Upper lobe of right lung (tissue), 1 donor: ENCODE results near the gene IRAK2. TPM values are rescaled to one million over a fixed set of nuclear protein-coding genes. Genes with fewer than 3 reads are reported as not detected.

Experiments
- ATAC-seq: fragments of 200-7000 bp; cut with Tn5 transposase; one replicate; pipeline ENCODE4 v1.9.1; 2020; ENCODE audit warnings: mild to moderate bottlenecking, moderate library complexity
- DNase-seq: peaks from one replicate; pipeline ENCODE4 v3.0.0-alpha.2; 2020
- H3K27ac ChIP-seq: fragments of 200-600 bp; one replicate; pipeline ENCODE4 v1.8.0; 2022
- H3K27me3 ChIP-seq: fragments of 200-600 bp; one replicate; pipeline ENCODE4 v1.8.0; 2022; ENCODE audit warnings: mild to moderate bottlenecking
- H3K36me3 ChIP-seq: fragments of 200-600 bp; one replicate; pipeline ENCODE4 v1.8.0; 2022
- H3K4me1 ChIP-seq: fragments of 200-600 bp; one replicate; pipeline ENCODE4 v1.8.0; 2022
- H3K4me3 ChIP-seq: fragments of 200-600 bp; one replicate; pipeline ENCODE4 v1.8.0; 2022; ENCODE audit warnings: mild to moderate bottlenecking
- H3K9me3 ChIP-seq: fragments of 200-600 bp; one replicate; pipeline ENCODE4 v1.8.0; 2022
- intact Hi-C: fragments of 100-400 bp; cut with DNase I; formaldehyde crosslinking; loops from one replicate; pipeline ENCODE4 v1.11.0; 2022
- total RNA-seq: library from RNA; stranded (reverse); fragmentation: NEBNext Ultra II Directional; extraction: Animal tissue kit (Norgen Biotek cat#: 25700); gene quantifications from one replicate; pipeline ENCODE4 v1.2.1, GENCODE V29; 2021
- TF ChIP-seq, protein P1 (sequence below): fragments of 200-600 bp; IDR thresholded peaks from one replicate; pipeline ENCODE4 v1.8.0; 2022; ENCODE audit warnings: antibody characterized with exemption
- donor health status: DM: no; HTN: yes; CAD: no; lungs with severe emphysema.

The IRAK2 gene
- total RNA-seq, 1 donor from 2014 or later = 5.2 TPM

- Histone ChIP-seq H3K4me3 (no peak overlapping the region), H3K36me3 (peaks cover 15% of the 10 kb centered on the region), H3K27me3 (no peaks in the 10 kb centered on the region), H3K27ac (no peak overlapping the region), H3K4me1 (no peaks in the 10 kb centered on the region), H3K9me3 (no peaks in the 10 kb centered on the region)
- TF ChIP-seq, protein P1, sequence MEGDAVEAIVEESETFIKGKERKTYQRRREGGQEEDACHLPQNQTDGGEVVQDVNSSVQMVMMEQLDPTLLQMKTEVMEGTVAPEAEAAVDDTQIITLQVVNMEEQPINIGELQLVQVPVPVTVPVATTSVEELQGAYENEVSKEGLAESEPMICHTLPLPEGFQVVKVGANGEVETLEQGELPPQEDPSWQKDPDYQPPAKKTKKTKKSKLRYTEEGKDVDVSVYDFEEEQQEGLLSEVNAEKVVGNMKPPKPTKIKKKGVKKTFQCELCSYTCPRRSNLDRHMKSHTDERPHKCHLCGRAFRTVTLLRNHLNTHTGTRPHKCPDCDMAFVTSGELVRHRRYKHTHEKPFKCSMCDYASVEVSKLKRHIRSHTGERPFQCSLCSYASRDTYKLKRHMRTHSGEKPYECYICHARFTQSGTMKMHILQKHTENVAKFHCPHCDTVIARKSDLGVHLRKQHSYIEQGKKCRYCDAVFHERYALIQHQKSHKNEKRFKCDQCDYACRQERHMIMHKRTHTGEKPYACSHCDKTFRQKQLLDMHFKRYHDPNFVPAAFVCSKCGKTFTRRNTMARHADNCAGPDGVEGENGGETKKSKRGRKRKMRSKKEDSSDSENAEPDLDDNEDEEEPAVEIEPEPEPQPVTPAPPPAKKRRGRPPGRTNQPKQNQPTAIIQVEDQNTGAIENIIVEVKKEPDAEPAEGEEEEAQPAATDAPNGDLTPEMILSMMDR = no peak
- intact Hi-C loops = no loop called here
- DNase-seq = no peak
- ATAC-seq = no peak
Observed at GRCh38 chr3:10238345-10239183, 73.8 kb downstream of the IRAK2 start.

GRCh38 chr3:10240799-10241198 lies 76.1 kb downstream of the IRAK2 start:
- no peak for DNase-seq
- no peaks in the 10 kb centered on the region for H3K4me1 ChIP-seq
- H3K9me3 ChIP-seq = peaks cover 8% of the 10 kb centered on the region
- TF ChIP-seq, protein P1 = no peak
- no peak for ATAC-seq
- peaks cover 15% of the 10 kb centered on the region for H3K36me3 ChIP-seq
- no peaks in the 10 kb centered on the region for H3K27me3 ChIP-seq
- H3K27ac ChIP-seq = no peak overlapping the region
- H3K4me3 ChIP-seq = no peak overlapping the region
- intact Hi-C loops = no loop called here

DNA sequence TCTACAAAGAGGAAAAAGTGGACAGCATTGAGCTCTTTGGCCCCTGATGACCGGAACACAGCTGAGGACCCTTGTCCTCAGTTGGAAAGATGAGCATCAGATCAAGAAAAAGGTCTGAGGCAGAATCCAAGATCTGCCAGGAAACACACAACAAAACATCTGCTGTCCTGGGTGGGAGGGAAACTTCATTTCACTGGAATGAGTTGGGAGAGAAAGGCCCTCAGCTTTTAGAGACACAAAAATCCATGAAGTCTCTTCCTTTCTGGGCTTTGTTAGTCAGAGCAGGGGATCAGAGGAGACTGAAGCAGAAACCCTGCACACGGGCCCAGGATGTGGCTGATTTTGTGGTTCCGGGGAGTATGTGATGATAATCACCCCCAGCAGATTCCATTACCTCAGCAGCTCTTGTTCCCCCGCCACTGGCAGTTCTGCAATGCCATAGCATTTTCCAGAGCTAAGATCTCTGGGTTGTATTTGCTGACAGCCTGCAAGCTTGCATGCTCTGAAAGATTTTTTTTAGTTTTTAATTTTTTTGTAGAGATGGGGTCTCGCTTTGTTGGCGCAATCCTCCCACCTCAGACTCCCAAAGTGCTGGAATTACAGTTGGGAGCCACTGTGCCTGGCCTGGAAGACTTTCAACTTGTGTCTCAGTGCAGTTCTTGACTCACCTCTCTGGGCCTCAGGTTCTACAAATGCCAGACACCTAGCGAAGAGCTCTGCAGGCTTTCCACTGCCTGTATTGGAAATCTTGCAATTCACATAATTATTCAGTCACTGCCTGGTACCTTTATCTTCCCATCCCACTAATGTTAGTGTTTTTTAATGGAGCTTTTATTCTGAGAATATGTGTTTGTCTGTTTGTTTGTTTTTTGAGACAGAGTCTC lies 77.7 kb downstream of the IRAK2 start:
- no peaks in the 10 kb centered on the region for H3K4me1 ChIP-seq
- peaks cover 8% of the 10 kb centered on the region for H3K9me3 ChIP-seq
- intact Hi-C loops = no loop called here
- H3K27me3 ChIP-seq = no peaks in the 10 kb centered on the region
- no peak overlapping the region for H3K4me3 ChIP-seq
- peak; percentile 57 for ATAC-seq
- peaks cover 15% of the 10 kb centered on the region for H3K36me3 ChIP-seq
- no peak for DNase-seq
- no peak overlapping the region for H3K27ac ChIP-seq
- TF ChIP-seq, protein P1 = no peak

- H3K36me3 ChIP-seq = peaks cover 10% of the 10 kb centered on the region
- no peaks in the 10 kb centered on the region for H3K4me1 ChIP-seq
- TF ChIP-seq, protein P1 = no peak
- intact Hi-C loops = no loop called here
- no peak for ATAC-seq
- no peaks in the 10 kb centered on the region for H3K27me3 ChIP-seq
- peaks cover 8% of the 10 kb centered on the region for H3K9me3 ChIP-seq
- no peak overlapping the region for H3K4me3 ChIP-seq
- no peak for DNase-seq
- no peak overlapping the region for H3K27ac ChIP-seq
Observed at GRCh38 chr3:10244009-10244408, 79.3 kb downstream of the IRAK2 start.

- Histone ChIP-seq H3K4me3 (no peak overlapping the region), H3K27me3 (no peaks in the 10 kb centered on the region), H3K9me3 (peaks cover 8% of the 10 kb centered on the region), H3K36me3 (peaks cover 7% of the 10 kb centered on the region), H3K27ac (no peak overlapping the region), H3K4me1 (peaks cover 9% of the 10 kb centered on the region)
- DNase-seq = no peak
- ATAC-seq = no peak
- intact Hi-C loops = no loop called here
- TF ChIP-seq, protein P1 = no peak
Observed at GRCh38 chr3:10245081-10245712, 80.5 kb downstream of the IRAK2 start.
